NCI-H1694 treated with DMSO at 0.1 percent for 48 hours (cell line): ENCODE results near the gene SLC9A8.
A peak's percentile ranks its signal among the peaks of the same experiment; 100 is the strongest.

Experiments
- DNase-seq: peaks from one replicate; lab custom pipeline; 2025; lab: John Stamatoyannopoulos, UW

Gene SLC9A8

DNA sequence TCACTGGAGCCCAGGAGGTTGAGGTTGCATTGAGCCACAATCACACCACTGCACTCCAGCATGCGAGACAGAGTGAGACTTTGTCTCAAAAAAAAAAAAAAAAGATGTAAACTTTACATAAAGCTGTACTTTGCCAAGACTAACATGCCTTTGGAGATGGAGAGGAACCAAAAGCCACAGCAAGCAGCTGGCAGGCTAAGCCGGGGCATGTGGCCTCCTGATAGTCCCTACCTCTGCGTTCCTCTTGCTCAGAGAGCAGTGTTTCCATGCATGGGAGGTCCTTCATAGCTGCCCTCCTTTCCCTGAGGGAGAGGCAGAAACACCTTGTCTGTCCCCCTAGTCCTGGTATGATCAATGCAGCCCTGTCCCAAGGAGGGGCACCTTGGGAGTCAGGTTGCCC lies 67.5 kb downstream of the SLC9A8 start:
- no peak for DNase-seq

DNA sequence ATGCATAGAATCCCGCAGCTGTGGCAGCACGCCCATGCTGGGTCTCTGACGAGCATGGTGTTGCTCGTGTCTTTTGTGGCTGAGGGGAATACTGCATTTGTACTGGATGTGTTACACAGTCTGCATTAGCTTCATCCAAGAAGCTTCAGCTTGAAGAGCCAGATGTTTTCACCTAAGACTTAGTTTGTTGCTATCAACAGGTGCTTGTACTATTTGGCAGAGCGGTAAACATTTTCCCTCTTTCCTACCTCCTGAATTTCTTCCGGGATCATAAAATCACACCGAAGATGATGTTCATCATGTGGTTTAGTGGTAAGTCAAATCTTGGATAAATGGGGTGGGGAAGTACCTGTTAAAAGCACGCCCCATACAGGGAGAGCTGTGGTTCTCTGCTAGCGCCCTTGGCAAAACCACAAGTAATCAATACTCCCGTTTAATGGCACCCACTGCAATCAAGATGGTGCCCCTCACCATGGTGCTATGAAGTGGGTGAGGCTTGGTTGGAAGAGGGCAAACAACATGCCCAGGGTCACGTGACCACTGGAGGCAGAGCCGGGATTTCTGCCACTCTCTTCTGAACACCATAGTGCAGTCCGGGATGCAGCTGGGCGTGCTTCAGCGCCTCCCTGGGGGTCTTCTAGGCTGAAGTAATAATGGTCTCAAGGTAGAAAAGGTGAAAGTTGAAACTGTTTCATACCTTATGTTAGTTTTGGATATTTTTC lies 68.3 kb downstream of the SLC9A8 start:
- DNase-seq = no peak

- no peak for DNase-seq
Observed at GRCh38 chr20:49882171-49882970, 69.7 kb downstream of the SLC9A8 start.

- no peak for DNase-seq
Observed at GRCh38 chr20:49883246-49883802, 70.7 kb downstream of the SLC9A8 start.

DNA sequence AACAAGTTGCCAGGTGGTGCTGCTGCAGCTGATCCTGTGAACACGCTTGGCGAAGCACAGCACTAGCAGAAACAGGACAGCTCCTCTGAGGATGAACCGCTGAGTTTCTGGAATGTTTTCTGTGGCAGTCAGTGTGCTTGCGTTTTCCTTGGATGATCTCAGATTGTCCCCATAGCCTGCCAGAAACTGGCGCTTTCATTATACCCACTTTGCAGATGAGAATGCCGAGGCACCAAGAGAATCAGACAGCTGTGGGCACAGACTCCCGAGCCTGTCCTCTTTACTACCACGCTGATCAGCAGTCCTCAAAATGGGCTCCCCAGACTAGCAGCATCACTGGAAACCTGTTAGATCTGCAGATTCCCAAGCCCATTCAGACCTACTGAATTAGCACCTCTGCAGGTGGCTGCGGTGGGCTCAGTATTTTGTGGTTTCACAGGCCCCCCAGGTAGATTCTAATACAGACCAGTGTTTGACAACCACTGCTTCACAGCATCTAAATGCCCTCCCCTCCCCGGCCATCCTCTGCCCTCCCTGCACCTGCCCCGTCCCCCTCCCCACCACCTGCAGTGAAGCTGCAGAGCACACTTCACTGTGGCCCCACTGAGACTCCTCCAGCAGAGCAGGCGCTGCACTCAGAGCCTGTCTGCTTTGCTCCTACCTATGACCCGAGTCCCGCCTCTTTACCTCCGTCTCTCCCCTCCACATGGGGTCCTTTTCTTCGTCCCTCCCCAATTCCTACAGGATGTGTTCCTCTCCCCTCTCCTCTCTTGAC lies 73.1 kb downstream of the SLC9A8 start:
- no peak for DNase-seq

- DNase-seq = no peak
Observed at GRCh38 chr20:49886571-49887213, 74.1 kb downstream of the SLC9A8 start.

- no peak for DNase-seq
Observed at GRCh38 chr20:49887251-49888211, 74.9 kb downstream of the SLC9A8 start.

DNA sequence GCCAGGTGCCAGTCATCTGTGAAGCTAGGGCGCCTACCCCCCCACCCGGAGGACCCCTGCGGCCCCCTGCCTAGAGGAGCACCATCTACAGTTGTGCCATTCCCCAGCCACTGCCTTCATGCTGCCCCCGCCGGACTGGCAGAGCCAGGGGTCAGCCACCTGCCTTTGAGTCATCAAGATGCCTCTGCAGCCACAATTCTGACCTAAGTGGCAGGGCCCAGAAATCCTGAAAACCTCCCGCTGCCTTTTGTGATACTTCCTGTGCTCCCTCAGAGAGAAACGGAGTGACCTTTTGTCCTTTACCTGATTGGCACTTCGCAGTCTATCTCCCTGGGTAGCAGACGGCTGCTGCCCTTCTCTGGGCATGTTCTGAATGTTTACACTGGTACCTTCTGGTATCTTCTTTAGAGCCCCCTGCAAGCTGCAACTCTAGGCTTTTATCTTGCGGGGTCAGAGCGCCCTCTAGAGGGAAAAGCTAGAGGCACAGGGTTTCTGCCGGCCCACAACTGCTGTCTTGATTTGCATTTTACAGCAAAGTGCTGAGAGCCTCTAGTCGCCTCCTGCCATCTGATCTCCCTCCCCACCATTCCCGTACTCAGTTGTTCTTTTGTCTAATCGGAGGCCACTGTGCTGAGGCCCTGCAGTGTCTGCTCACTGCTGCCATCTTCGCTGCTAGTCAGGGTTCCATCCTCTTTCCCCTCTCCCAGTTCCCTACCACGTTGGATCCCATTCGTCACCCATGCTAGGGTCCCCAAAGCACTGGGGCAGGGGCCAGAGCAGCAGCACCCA lies 75.8 kb downstream of the SLC9A8 start:
- DNase-seq = peak; percentile 78

GRCh38 chr20:49889001-49889934 lies 76.6 kb downstream of the SLC9A8 start:
- no peak for DNase-seq

GRCh38 chr20:49889935-49890333 lies 77.3 kb downstream of the SLC9A8 start:
- no peak for DNase-seq

DNA sequence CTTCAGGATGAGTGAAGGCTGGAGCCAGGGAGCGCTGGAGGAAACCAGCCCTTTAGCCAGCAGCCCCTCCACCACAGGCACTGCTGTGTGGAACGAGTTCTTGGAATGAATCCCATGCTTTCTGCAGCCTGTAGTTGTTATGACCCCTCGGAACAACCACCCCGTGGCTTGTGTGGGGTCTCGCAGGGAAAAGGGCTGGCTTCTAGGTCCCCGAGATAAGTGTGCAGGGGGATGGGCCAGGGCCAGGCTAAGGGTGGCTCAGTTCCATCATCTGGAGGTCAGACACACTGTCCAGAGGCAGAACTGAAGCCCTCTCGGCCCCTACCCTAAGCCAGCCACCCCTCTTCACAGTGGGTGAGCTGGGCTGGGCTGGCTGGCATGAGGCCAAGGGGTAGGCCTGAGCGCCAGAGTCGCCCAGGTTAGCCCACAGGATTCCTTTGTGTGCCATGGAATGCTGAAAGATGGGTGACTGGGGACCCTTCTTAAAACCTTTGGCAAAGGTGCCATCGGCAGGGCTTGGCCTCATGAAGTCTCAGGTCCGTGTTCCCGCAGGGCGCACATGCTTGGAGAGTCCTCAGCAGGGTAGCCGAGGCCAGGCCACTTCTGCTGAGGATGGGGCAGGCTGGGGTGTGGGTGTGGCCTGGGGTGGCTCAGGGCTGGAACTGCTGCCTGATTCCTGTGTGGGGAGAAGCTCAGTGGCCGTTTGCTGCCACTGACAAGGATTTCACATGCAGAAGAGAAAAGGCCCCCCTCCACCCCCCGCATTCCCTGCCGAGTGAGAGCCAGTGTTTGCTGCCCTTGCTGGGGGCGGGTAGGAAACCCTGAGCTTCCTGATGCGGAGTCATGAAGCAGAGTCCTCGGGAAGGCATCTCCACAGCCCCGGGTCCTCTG lies 78.1 kb downstream of the SLC9A8 start:
- no peak for DNase-seq

- no peak for DNase-seq
Observed at GRCh38 chr20:49891476-49892110, 79.0 kb downstream of the SLC9A8 start.

GRCh38 chr20:49892260-49892659 lies 79.6 kb downstream of the SLC9A8 start:
- no peak for DNase-seq

GRCh38 chr20:49892817-49893216 lies 80.2 kb downstream of the SLC9A8 start:
- DNase-seq = no peak

GRCh38 chr20:49893242-49894072 lies 80.8 kb downstream of the SLC9A8 start:
- no peak for DNase-seq

- DNase-seq = no peak
Observed at GRCh38 chr20:49894073-49894470, 81.4 kb downstream of the SLC9A8 start.
